ENCODE results near the gene DAAM1.

DAAM1 gene

DNA sequence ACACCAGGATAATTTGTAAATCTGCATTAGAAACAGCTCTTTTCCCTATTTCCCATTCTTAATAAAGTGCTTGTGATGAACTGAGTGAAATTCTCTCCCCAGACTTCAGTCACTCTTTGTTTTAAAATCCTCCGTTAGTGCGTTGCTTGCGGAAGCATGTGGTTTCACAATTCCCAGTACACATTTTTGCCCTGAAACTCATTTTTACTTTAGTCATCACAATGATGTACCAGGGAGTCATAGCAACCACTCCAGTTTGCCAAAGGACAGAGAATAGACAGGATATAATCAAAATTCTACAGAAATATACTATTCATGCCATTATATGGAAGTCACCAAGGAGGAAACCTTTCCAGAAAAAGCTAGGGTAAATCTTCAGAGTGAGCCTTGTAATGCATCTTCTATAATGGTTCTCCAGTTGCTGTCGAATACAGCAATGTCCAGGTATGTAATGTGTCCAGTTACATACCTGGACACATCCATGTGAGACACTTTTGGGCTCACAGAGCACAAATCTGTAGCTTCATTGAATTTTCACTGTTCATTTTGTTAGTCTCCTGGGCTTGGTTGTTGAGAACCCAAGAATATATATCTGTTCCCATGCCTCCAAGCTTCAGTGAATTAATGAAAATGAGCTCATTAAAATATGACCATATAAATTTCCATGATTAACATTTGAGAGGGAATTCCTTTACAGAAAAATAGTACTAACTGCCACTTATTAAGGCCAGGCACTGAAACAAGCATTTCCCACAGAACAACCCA, 219.0 kb downstream of the DAAM1 start (continued):
- TF ChIP-seq, protein P1, sequence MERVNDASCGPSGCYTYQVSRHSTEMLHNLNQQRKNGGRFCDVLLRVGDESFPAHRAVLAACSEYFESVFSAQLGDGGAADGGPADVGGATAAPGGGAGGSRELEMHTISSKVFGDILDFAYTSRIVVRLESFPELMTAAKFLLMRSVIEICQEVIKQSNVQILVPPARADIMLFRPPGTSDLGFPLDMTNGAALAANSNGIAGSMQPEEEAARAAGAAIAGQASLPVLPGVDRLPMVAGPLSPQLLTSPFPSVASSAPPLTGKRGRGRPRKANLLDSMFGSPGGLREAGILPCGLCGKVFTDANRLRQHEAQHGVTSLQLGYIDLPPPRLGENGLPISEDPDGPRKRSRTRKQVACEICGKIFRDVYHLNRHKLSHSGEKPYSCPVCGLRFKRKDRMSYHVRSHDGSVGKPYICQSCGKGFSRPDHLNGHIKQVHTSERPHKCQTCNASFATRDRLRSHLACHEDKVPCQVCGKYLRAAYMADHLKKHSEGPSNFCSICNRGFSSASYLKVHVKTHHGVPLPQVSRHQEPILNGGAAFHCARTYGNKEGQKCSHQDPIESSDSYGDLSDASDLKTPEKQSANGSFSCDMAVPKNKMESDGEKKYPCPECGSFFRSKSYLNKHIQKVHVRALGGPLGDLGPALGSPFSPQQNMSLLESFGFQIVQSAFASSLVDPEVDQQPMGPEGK (CRISPR knock-in tag; IDR thresholded peaks at IDR 0.05; ENCODE audit: borderline replicate concordance) = no peak
- TF ChIP-seq TOX (CRISPR knock-in tag; IDR thresholded peaks at IDR 0.05; ENCODE audit: borderline replicate concordance) = no peak
- TF ChIP-seq GLIS3 (CRISPR knock-in tag; IDR thresholded peaks at IDR 0.05) = no peak
- TF ChIP-seq ZFP30 (CRISPR knock-in tag; IDR thresholded peaks at IDR 0.05) = no peak
- TF ChIP-seq RARB (CRISPR knock-in tag; IDR thresholded peaks at IDR 0.05) = no peak

DNA sequence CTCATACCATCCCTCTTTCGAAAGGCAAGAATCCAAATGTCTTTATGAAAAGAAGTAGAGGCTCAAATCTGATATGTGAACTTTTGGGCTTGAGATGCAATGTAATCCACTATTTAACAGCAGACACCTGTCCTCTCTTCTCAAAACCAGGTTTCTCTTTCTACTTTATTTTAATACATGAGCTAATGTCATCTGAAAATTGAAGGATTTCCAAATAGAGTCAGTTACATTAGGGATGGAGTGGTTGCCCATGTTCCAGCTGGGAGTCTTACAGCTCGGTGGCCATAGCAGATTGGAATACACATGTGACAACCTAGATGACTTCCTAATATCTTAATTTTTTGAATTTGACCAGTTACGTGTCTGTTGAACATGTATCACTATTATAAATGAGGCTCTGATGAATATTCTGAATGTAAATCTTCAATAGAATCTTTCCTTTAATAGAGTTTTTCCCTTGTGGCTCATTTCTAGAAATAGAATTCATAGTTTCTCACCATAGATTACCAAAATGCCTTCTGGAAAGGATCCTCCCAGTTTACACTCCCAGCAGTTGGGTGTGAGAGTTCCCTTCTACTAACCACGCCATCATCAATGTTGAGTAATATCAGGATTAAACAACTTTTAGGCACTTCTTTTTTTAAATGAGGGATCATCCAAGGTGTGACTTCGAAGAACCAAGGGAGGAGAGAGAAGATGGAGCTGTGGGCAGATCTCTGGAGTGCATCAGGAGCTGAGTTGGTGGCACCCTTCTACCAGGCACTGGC, 227.6 kb downstream of the DAAM1 start:
- ATAC-seq = no peak
- TF ChIP-seq CSDC2 (CRISPR knock-in tag; IDR thresholded peaks at IDR 0.05) (no peak), ZC3H10 (CRISPR knock-in tag; IDR thresholded peaks at IDR 0.05) (no peak), ESRRG (CRISPR knock-in tag; IDR thresholded peaks at IDR 0.05) (no peak), ZNF8 (CRISPR knock-in tag; IDR thresholded peaks at IDR 0.05) (no peak), PPARA (CRISPR knock-in tag; IDR thresholded peaks at IDR 0.05; ENCODE audit: borderline replicate concordance) (no peak), BACH2 (CRISPR knock-in tag; IDR thresholded peaks at IDR 0.05; ENCODE audit: borderline replicate concordance) (no peak), TOX (CRISPR knock-in tag; IDR thresholded peaks at IDR 0.05; ENCODE audit: borderline replicate concordance) (no peak), ARNTL (CRISPR knock-in tag; IDR thresholded peaks at IDR 0.05; ENCODE audit: borderline replicate concordance, low read depth) (no peak), OSR1 (CRISPR knock-in tag; IDR thresholded peaks at IDR 0.05) (no peak), GLIS3 (CRISPR knock-in tag; IDR thresholded peaks at IDR 0.05) (no peak), ZNF565 (CRISPR knock-in tag; conservative IDR thresholded peaks at IDR 0.05; ENCODE audit: low read depth) (no peak)
- TF ChIP-seq, protein P2, sequence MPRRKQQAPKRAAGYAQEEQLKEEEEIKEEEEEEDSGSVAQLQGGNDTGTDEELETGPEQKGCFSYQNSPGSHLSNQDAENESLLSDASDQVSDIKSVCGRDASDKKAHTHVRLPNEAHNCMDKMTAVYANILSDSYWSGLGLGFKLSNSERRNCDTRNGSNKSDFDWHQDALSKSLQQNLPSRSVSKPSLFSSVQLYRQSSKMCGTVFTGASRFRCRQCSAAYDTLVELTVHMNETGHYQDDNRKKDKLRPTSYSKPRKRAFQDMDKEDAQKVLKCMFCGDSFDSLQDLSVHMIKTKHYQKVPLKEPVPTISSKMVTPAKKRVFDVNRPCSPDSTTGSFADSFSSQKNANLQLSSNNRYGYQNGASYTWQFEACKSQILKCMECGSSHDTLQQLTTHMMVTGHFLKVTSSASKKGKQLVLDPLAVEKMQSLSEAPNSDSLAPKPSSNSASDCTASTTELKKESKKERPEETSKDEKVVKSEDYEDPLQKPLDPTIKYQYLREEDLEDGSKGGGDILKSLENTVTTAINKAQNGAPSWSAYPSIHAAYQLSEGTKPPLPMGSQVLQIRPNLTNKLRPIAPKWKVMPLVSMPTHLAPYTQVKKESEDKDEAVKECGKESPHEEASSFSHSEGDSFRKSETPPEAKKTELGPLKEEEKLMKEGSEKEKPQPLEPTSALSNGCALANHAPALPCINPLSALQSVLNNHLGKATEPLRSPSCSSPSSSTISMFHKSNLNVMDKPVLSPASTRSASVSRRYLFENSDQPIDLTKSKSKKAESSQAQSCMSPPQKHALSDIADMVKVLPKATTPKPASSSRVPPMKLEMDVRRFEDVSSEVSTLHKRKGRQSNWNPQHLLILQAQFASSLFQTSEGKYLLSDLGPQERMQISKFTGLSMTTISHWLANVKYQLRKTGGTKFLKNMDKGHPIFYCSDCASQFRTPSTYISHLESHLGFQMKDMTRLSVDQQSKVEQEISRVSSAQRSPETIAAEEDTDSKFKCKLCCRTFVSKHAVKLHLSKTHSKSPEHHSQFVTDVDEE (CRISPR knock-in tag; IDR thresholded peaks at IDR 0.05) = no peak
- TF ChIP-seq, protein P1 (CRISPR knock-in tag; IDR thresholded peaks at IDR 0.05; ENCODE audit: borderline replicate concordance) = no peak
- TF ChIP-seq, protein P3, sequence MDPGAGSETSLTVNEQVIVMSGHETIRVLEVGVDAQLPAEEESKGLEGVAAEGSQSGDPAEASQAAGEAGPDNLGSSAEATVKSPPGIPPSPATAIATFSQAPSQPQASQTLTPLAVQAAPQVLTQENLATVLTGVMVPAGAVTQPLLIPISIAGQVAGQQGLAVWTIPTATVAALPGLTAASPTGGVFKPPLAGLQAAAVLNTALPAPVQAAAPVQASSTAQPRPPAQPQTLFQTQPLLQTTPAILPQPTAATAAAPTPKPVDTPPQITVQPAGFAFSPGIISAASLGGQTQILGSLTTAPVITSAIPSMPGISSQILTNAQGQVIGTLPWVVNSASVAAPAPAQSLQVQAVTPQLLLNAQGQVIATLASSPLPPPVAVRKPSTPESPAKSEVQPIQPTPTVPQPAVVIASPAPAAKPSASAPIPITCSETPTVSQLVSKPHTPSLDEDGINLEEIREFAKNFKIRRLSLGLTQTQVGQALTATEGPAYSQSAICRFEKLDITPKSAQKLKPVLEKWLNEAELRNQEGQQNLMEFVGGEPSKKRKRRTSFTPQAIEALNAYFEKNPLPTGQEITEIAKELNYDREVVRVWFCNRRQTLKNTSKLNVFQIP (CRISPR knock-in tag; IDR thresholded peaks at IDR 0.05; ENCODE audit: borderline replicate concordance, low read depth) = no peak

DNA sequence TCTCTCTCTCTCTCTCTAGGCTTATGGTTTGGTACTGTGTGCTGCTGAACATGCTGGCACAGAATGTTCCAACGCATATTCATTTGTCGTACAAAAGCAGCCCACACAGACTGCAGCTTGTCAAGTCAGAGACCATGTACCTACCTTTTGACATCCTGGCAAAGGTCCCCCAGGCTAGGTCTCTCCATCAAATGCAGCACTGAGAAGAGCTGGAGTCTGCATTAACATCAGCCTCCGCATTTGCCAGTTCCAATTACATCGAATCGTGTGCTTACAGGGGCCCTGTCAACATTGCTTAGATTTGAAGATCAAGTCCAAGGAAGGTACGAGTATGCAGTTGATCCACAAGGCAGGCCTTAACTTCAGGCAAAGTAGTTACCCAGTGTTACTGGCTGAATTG, 228.8 kb downstream of the DAAM1 start:
- no peak for ATAC-seq
- no peak for TF ChIP-seq ARNTL (CRISPR knock-in tag; IDR thresholded peaks at IDR 0.05; ENCODE audit: borderline replicate concordance, low read depth)
- no peak for TF ChIP-seq RARB (CRISPR knock-in tag; IDR thresholded peaks at IDR 0.05)
- TF ChIP-seq ISL1 (CRISPR knock-in tag; IDR thresholded peaks at IDR 0.05) = no peak
- no peak for TF ChIP-seq ZNF8 (CRISPR knock-in tag; IDR thresholded peaks at IDR 0.05)
- no peak for TF ChIP-seq BACH2 (CRISPR knock-in tag; IDR thresholded peaks at IDR 0.05; ENCODE audit: borderline replicate concordance)
- no peak for TF ChIP-seq ZC3H10 (CRISPR knock-in tag; IDR thresholded peaks at IDR 0.05)
- no peak for TF ChIP-seq PPARA (CRISPR knock-in tag; IDR thresholded peaks at IDR 0.05; ENCODE audit: borderline replicate concordance)
- TF ChIP-seq, protein P1 (CRISPR knock-in tag; IDR thresholded peaks at IDR 0.05; ENCODE audit: borderline replicate concordance) = no peak
- TF ChIP-seq, protein P4, sequence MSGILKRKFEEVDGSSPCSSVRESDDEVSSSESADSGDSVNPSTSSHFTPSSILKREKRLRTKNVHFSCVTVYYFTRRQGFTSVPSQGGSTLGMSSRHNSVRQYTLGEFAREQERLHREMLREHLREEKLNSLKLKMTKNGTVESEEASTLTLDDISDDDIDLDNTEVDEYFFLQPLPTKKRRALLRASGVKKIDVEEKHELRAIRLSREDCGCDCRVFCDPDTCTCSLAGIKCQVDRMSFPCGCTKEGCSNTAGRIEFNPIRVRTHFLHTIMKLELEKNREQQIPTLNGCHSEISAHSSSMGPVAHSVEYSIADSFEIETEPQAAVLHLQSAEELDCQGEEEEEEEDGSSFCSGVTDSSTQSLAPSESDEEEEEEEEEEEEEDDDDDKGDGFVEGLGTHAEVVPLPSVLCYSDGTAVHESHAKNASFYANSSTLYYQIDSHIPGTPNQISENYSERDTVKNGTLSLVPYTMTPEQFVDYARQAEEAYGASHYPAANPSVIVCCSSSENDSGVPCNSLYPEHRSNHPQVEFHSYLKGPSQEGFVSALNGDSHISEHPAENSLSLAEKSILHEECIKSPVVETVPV (CRISPR knock-in tag; IDR thresholded peaks at IDR 0.05) = no peak
- TF ChIP-seq CSDC2 (CRISPR knock-in tag; IDR thresholded peaks at IDR 0.05) = no peak
- no peak for TF ChIP-seq ESRRG (CRISPR knock-in tag; IDR thresholded peaks at IDR 0.05)
- no peak for TF ChIP-seq ZNF70 (CRISPR knock-in tag; IDR thresholded peaks at IDR 0.05)
- no peak for TF ChIP-seq ZFP3 (CRISPR knock-in tag; IDR thresholded peaks at IDR 0.05)
- TF ChIP-seq, protein P2 (CRISPR knock-in tag; IDR thresholded peaks at IDR 0.05) = no peak

Measured in SK-N-SH treated with all-trans-retinoic acid at 6 μM for 48 hours (cell line).